Glutamatergic neuron (in vitro differentiated cells): ENCODE data around the gene RNF167. TPM values are rescaled to one million over a fixed set of nuclear protein-coding genes. Genes with fewer than 3 reads are reported as not detected.
"Not testable (repeated sequence)": the region's sequence is repeated elsewhere in the genome, so short reads cannot be mapped to it uniquely, and the experiment has no call there.

Source experiments
- DNase-seq: peaks from one replicate; pipeline ENCODE4 v3.0.0; 2022
- H3K27ac Mint-ChIP-seq: one replicate; pipeline ENCODE4 v1.8.0; 2020; ENCODE audit warnings: mild to moderate bottlenecking, mixed read lengths, inconsistent platforms; ENCODE audit not compliant: unreplicated experiment
- H3K27me3 Mint-ChIP-seq: one replicate; pipeline ENCODE4 v1.8.0; 2020; ENCODE audit warnings: mild to moderate bottlenecking, moderate library complexity, mixed read lengths, inconsistent platforms; ENCODE audit not compliant: unreplicated experiment
- H3K36me3 Mint-ChIP-seq: one replicate; pipeline ENCODE4 v1.8.0; 2020; ENCODE audit warnings: mild to moderate bottlenecking, mixed read lengths, inconsistent platforms; ENCODE audit not compliant: unreplicated experiment
- H3K4me1 Mint-ChIP-seq: one replicate; pipeline ENCODE4 v1.8.0; 2020; ENCODE audit warnings: mild to moderate bottlenecking, low read depth, mixed read lengths, inconsistent platforms; ENCODE audit not compliant: unreplicated experiment
- H3K4me3 Mint-ChIP-seq: one replicate; pipeline ENCODE4 v1.8.0; 2020; ENCODE audit warnings: mild to moderate bottlenecking, mixed read lengths, inconsistent platforms; ENCODE audit not compliant: unreplicated experiment
- H3K9me3 Mint-ChIP-seq: one replicate; pipeline ENCODE4 v1.8.0; 2020; ENCODE audit warnings: mild to moderate bottlenecking, moderate library complexity, mixed read lengths, inconsistent platforms; ENCODE audit not compliant: unreplicated experiment
- total RNA-seq: library from RNA; stranded (reverse); fragmentation: NEBNext Ultra II Directional; extraction: Animal tissue kit (Norgen Biotek cat#: 25700); gene quantifications from one replicate; pipeline ENCODE4 v1.2.1, GENCODE V29; 2021; ENCODE audit not compliant: unreplicated experiment
- TF ChIP-seq, protein P1 (sequence below): fragments of 200-600 bp; sonication (generic); IDR thresholded peaks from one replicate; pipeline ENCODE4 v1.5.0; 2021; ENCODE audit not compliant: partially characterized antibody, unreplicated experiment

Gene RNF167
- total RNA-seq, 1 donor from 2014 or later = 96.1 TPM

DNA sequence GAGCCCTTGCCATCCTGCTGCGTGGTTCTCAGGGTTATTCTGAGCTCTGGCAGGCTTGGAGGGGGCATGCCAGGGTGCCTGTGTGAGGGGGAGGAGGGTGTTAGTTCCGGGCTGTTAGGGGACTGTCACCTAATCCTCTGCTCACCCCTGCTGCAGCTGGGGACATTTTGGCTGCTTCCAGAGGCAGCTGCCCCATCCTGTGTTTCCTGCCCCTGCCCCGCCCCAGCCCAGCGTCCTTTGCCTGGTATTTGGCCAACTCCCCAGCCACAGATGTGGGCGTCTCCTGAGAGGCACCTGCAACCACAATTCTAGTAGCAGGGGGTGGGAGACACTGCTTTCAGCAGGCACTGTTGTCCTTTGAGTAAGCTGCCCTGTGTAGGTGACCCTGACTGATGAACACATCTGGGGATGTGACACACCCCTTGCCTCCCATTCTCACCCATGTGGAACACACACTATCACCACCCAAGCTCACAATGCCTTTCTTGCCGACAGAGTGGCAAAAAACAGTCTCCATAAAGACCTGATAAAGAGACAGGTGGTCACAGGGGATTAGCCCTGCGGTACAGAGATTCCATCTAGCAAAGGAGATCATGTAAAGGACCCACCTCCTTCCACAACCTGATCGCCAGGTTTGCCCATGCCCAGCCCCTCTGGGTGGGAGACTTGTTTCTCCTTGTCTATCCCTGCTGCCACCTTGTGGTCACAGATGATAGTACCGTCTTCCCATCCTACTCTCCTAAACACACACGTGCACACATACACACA is 36.8 kb upstream of the RNF167 start, which contains the start of gene CHRNE:
Gene CHRNE (minus strand): TSS at position 48 of the 768 bp plus-strand sequence. CDS start 35 bp downstream, at position 13.
- peak within 1 kb of the TSS; percentile 0 for H3K27ac Mint-ChIP-seq
- TF ChIP-seq, protein P1, sequence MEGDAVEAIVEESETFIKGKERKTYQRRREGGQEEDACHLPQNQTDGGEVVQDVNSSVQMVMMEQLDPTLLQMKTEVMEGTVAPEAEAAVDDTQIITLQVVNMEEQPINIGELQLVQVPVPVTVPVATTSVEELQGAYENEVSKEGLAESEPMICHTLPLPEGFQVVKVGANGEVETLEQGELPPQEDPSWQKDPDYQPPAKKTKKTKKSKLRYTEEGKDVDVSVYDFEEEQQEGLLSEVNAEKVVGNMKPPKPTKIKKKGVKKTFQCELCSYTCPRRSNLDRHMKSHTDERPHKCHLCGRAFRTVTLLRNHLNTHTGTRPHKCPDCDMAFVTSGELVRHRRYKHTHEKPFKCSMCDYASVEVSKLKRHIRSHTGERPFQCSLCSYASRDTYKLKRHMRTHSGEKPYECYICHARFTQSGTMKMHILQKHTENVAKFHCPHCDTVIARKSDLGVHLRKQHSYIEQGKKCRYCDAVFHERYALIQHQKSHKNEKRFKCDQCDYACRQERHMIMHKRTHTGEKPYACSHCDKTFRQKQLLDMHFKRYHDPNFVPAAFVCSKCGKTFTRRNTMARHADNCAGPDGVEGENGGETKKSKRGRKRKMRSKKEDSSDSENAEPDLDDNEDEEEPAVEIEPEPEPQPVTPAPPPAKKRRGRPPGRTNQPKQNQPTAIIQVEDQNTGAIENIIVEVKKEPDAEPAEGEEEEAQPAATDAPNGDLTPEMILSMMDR = peak; percentile 79
- DNase-seq = peak; percentile 78
- H3K36me3 Mint-ChIP-seq = no peaks in the 10 kb centered on the region
- peaks cover 6% of the 10 kb centered on the region for H3K9me3 Mint-ChIP-seq
- H3K27me3 Mint-ChIP-seq = peaks cover 20% of the 10 kb centered on the region
- no peak within 1 kb of the TSS for H3K4me3 Mint-ChIP-seq
- H3K4me1 Mint-ChIP-seq = peaks cover 10% of the 10 kb centered on the region

- H3K36me3 Mint-ChIP-seq = not testable (repeated sequence)
Measured at GRCh38 chr17:4906642-4907041, 33.4 kb upstream of the RNF167 start.

GRCh38 chr17:4908301-4908700 is 31.8 kb upstream of the RNF167 start:
- H3K4me1 Mint-ChIP-seq = peaks cover 7% of the 10 kb centered on the region
- peak; percentile 31 for DNase-seq
- H3K36me3 Mint-ChIP-seq = no peaks in the 10 kb centered on the region

More at GRCh38 chr17:4906642-4907041, 33.4 kb upstream of the RNF167 start:
- H3K27ac Mint-ChIP-seq, H3K4me1 Mint-ChIP-seq, H3K9me3 Mint-ChIP-seq, H3K4me3 Mint-ChIP-seq, DNase-seq: not testable (repeated sequence)
- H3K27me3 Mint-ChIP-seq = peaks cover 20% of the 10 kb centered on the region

DNA sequence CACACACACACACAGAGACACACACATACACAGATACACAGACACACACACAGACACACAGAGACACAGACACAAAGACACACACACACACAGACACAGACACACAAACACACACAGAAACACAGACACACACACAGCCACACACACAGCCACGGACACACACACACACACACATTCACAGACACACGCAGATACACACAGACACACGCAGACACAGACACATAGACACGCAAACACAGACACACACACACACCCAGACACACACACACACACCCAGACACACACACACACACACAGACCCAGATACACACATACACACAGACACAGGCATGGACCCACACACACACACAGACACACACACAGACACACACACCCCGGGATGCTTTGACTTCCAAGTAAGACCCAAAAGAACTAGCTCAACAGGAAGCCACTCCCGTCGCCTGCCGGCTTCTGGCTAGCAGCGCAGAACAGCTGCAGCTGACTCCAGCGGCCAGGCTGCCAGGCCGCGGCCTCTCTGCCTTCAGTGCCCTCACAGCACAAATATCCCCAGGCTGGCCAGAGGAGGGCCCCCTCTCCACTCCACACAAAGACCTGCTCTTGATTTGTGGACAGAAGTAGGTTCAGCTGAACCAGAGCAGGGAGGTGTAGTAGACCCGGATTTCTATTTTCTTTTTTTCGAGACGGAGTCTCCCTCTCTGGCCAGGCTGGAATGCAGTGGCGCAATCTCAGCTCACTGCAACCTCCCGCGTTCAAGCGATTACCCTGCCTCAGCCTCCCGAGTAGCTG is 31.2 kb upstream of the RNF167 start:
- Mint-ChIP-seq H3K4me1 (peaks cover 3% of the 10 kb centered on the region), H3K4me3 (no peak overlapping the region), H3K27ac (no peak overlapping the region), H3K9me3 (peaks cover 4% of the 10 kb centered on the region), H3K27me3 (peaks cover 11% of the 10 kb centered on the region), H3K36me3 (no peaks in the 10 kb centered on the region)
- peak; percentile 90 for DNase-seq
- TF ChIP-seq, protein P1 = peak; percentile 74

More at GRCh38 chr17:4908301-4908700, 31.8 kb upstream of the RNF167 start:
- Mint-ChIP-seq H3K4me3 (no peak overlapping the region), H3K27me3 (peaks cover 14% of the 10 kb centered on the region), H3K27ac (no peak overlapping the region), H3K9me3 (peaks cover 4% of the 10 kb centered on the region)
- TF ChIP-seq, protein P1 = no peak

- peaks cover 8% of the 10 kb centered on the region for H3K4me1 Mint-ChIP-seq
- no peaks in the 10 kb centered on the region for H3K9me3 Mint-ChIP-seq
- TF ChIP-seq, protein P1 = no peak
- no peak overlapping the region for H3K27ac Mint-ChIP-seq
- peaks cover 11% of the 10 kb centered on the region for H3K27me3 Mint-ChIP-seq
- H3K36me3 Mint-ChIP-seq = no peaks in the 10 kb centered on the region
- H3K4me3 Mint-ChIP-seq = no peak overlapping the region
- no peak for DNase-seq
Measured at GRCh38 chr17:4913994-4914393, 26.1 kb upstream of the RNF167 start.

GRCh38 chr17:4914551-4914950 is 25.5 kb upstream of the RNF167 start:
- not testable (repeated sequence) for H3K9me3 Mint-ChIP-seq, H3K4me1 Mint-ChIP-seq, H3K27ac Mint-ChIP-seq, DNase-seq, H3K36me3 Mint-ChIP-seq, H3K4me3 Mint-ChIP-seq
- H3K27me3 Mint-ChIP-seq = peaks cover 11% of the 10 kb centered on the region
